NCI-H2081 (cell line): ENCODE results near the gene KIF26A.

Experiments
- DNase-seq, 2 experiments: peaks; one replicate each; lab custom pipeline; 2025; lab: John Stamatoyannopoulos, UW

KIF26A gene

GRCh38 chr14:104138098-104138717, at the start of gene KIF26A:
Gene KIF26A (plus strand): TSS chr14:104138587. CDS start chr14:104138723, 136 bp downstream.
- DNase-seq, result peak in 1 of 2 experiments; percentile 37

GRCh38 chr14:104090071-104090748, 48.2 kb upstream of the KIF26A start:
- no peak for DNase-seq

GRCh38 chr14:104091061-104091926, 47.1 kb upstream of the KIF26A start:
- no peak for DNase-seq

- DNase-seq, result no peak
Measured at GRCh38 chr14:104091927-104092771, 46.2 kb upstream of the KIF26A start.

GRCh38 chr14:104092931-104093365, 45.4 kb upstream of the KIF26A start:
- no peak for DNase-seq

DNA sequence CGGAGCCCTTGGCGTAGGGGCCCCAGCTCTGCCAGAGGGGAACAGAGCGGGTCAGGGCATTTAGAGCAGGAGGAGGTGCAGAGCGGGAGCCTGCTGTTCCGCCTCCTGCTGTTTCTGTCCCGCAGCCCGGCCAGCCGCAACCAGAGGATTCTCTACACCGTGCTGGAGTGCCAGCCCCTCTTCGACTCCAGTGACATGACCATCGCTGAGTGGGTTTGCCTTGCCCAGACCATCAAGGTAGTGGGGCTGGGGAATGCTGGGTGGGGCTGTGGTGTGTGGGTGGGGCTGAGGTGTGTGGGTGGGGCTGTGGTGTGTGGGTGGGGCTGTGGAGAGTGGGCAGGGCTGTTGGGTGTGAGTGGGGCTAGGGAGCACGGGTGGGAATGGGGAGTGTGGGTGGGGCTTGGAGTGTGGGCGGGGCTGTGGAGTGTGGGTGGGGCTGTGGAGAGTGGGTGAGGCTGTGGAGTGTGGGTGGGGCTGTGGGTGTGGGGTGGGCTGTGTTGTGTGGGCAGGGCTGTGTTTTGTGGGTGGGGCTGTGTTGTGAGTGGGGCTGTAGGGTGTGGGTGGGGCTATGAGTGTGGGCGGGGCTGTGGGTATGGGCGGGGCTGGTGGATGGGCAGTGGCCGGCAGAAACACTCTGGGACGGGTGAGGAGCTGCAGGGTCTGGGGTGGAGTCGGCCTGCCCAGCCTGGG, 44.9 kb upstream of the KIF26A start:
- DNase-seq, result no peak

- DNase-seq, result no peak
Measured at GRCh38 chr14:104094056-104094708, 44.2 kb upstream of the KIF26A start.

DNA sequence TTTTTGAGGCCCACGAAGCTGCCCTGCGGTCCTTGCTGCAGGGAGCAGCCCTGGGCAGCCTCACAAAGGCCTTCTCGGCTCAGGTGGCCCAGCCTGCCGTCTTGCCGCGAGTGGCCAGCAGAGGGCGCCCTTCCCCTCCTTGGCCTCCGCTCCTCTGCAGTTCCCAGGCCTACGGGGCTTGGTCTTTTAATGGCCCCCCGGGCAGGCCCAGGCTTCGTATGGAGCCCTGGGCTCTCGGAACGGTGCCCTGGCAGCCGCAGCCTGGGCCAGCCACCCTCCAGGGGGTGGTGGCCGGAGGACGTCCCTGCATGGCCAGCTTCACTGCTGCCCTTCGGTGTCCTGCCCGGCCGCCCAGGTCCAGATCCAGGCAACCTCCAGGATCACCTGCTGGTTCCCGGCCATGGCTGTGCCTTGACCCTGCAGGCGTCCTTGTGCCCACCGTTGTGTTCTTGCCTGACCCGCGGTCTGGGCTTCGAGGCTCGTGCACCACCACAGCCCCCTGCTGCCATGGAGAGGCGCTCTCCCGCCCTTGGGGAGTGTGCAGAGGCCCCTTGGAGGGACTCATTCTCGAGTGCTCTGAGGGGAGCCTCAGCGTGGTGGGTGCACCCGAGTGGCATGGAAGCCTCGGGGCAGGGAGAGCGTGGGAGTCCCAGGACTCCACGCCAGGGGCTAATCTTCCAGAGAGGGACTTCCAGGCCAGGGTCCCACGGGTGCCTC, 43.5 kb upstream of the KIF26A start:
- DNase-seq, result peak; percentile 46 to 68

GRCh38 chr14:104095426-104096310, 42.7 kb upstream of the KIF26A start:
- DNase-seq, result no peak

- DNase-seq, result no peak
Measured at GRCh38 chr14:104096318-104096717, 42.1 kb upstream of the KIF26A start.

DNA sequence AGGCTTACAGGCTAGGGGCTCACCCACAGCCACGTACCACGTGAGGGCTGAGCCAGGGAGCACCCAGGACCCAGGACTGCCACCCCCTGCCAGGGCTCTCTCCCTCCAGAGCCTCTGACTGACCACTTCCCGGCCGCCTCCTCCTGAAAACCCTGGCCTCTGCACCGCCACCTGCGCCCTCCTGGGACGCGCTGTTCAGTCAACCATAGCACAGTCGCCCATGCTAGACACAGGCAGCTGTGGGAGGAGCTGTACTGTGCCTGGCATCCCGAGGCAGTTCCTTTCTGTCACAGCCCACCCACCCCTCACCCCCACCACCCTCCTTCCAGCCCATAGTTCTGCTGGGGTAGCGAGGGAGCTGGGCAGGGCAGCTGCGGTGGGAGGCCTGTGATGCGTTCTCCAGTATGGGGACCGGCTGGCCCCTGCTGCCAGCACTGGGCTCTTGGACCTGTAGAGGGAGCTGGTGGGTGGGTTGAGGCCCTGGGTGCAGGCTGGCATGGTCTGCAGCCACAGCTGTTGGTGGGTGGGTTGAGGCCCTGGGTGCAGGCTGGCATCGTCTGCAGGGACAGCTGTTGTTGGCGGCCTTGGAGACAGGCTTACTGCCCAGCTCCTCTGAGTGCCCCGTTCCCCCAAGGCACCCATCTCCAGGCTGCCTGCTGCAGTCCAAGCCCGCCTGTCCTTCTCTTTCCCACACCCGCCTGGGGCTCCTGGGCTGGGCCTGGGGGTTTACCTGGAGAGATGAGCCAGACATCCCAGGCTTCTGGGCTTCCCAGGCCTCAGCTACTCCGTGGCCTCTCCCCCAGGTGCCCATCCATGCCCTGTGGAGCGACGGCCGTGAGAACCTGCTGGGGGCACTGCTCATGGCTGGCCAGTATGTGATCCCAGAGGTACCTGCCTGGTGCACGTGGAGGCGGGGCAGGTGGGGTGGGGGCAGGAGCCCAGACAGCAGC, 41.4 kb upstream of the KIF26A start:
- no peak for DNase-seq

DNA sequence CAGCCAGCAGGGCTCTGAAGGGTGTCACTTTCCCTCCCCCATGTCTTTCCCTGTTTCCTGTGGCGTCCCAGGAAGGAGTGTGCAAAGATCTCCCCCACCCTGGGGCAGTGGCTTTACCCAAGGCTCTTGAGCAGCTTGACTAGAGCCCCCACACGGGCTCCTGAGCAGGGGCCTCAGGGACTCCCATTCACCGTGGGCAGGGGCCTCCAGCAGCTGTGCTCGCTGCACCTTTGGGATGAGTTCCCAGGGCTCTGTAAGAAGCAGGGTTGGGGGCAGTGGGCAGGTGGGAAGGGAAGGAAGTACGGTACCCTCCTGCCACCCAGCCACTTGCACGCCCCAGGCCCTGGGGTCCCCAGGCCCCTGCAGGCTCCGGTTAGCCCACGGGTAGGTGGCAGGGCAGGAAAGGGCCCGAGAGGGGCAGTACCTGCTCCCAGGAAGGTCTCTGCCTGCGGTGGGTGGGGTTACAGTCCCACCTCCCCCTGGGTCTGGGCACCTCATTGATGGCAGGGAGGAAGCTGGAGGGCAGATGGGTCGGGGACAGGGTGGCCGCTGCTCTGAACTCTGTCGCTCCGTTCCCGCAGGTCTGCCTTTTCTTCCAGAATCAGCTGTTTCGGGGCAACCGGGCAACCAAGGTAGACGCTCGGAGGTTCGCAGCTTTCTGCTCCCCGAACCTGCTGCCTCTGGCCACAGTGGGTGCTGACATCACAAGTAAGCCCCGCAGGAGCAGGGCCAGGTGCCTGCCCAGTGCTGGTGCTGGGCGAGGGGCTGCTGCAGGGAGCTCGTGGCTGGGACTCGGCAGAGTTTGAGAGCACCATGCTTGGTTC, 39.9 kb upstream of the KIF26A start:
- no peak for DNase-seq

GRCh38 chr14:104099096-104100041, 39.0 kb upstream of the KIF26A start:
- no peak for DNase-seq

DNA sequence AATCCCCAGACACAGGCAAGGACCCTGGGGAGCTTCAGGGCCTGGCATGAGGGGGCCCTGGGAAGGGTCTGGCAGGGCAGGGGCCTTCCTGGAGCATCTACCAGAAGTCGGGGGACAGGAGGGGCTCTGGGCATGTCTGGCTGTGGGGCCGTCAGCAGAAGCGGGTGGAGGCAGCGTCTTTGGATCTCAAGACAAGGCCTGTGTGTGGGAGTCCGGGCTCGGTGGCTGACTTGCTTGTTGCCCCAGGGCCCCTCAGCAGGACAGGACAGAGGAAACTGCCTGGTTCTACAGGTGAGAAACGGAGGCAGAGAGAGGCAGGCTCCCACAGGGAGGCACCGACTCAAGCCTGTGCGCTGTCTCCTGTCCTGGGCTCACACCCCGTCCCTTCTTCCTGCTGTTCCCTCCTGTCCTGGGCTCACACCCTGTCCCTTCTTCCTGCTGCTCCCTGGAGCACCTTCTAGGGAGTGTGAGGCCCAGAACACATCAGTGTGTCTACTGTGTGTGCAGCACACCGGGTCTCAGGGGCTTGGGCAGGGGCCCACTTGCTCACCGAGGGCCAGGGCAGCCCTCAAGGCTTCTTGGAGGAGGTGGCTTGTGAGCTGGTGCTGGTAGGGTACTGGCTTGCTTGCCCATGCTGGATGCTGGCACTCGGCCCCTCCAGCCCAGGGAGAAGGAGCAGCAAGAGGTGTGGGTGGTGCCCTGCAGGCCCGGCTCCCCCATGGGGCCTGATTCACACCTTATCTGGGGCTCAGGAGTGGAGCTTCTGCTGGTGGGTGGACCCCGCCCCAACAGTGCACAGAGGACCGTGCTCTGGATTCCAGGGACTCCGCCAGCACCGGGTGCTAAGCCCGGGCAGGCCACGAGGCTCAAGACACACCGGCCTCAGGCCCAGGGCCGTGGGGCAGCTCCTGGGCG, 38.0 kb upstream of the KIF26A start:
- no peak for DNase-seq
